HepG2 (cell line): ENCODE measurements around the gene FAM120C. TPM values are rescaled to one million over a fixed set of nuclear protein-coding genes. Genes with fewer than 3 reads are reported as not detected.

Experiments
- ATAC-seq: fragments of 200-7000 bp; cut with Tn5 transposase; 3 replicates; pipeline ENCODE4 v1.9.1; 2020; ENCODE audit warnings: mild to moderate bottlenecking, moderate library complexity
- BruUV-seq: library from RNA; stranded (reverse); fragments of 400-500 nt; replicated peaks from 2 replicates; lab custom pipeline; 2021; lab: Mats Ljungman, UMichigan
- CTCF ChIA-PET: fragments of 300-600 bp; formaldehyde crosslinking; extraction: SDS; loops from one replicate; lab custom pipeline; 2021; ENCODE audit warnings: low total read pairs, inconsistent platforms, low intra/inter-chr PET ratio; lab: Yijun Ruan, JAX
- POLR2A ChIA-PET: fragments of 350-600 bp; sonication (Branson Sonifier 250); formaldehyde crosslinking; loops from one replicate; lab custom pipeline; 2020; ENCODE audit warnings: antibody characterized with exemption, inconsistent platforms; lab: Yijun Ruan, JAX
- DNase-seq: peaks from one replicate; pipeline ENCODE4 v3.0.0-alpha.2; 2015; ENCODE audit warnings: low spot score
- FAIRE-seq: peaks from 3 replicates; lab custom pipeline; 2011; peaks lifted over from hg19 to GRCh38; lab: Jason Lieb, UNC
- H2AFZ ChIP-seq: one replicate; pipeline ENCODE4 v1.6.1; 2011; ENCODE audit warnings: low read length, inconsistent platforms
- H3K27ac ChIP-seq: fragments of 300-600 bp; 3 replicates; pipeline ENCODE4 v1.8.0; 2011; ENCODE audit warnings: mixed run types, mild to moderate bottlenecking, mixed read lengths, low read length, inconsistent platforms; ENCODE audit not compliant: insufficient read depth; ENCODE audit errors: extremely low read length
- H3K27me3 ChIP-seq, 2 experiments: fragments of 200-600 bp in 1 of 2; 2 replicates in 1 of 2; 3 replicates in 1 of 2; pipeline versions ENCODE4 v1.6.0 to v1.8.0; 2011; ENCODE audit warnings: low read length in 2 of 2, mild to moderate bottlenecking in 2 of 2, moderate library complexity in 2 of 2, inconsistent platforms in 1 of 2; ENCODE audit not compliant: insufficient read depth in 2 of 2, control insufficient read depth in 1 of 2
- H3K36me3 ChIP-seq, 2 experiments: fragments of 200-600 bp in 1 of 2; replicated peaks in 1 of 2; 2 replicates in 1 of 2; 3 replicates in 1 of 2; pipeline versions ENCODE4 v1.5.1 to v1.8.0; 2011; ENCODE audit warnings: low read length in 2 of 2, inconsistent platforms in 1 of 2; ENCODE audit not compliant: insufficient read depth in 2 of 2, control insufficient read depth in 1 of 2
- H3K4me1 ChIP-seq: 2 replicates; pipeline ENCODE4 v1.5.1; 2012; ENCODE audit warnings: low read length, inconsistent platforms; ENCODE audit not compliant: insufficient read depth
- H3K4me2 ChIP-seq: 2 replicates; pipeline ENCODE4 v1.6.0; 2011; ENCODE audit warnings: low read depth, low read length, inconsistent platforms
- H3K4me3 ChIP-seq, 3 experiments: fragments of 200-600 bp in 1 of 3; sonication (generic), shearing (Covaris generic) in 1 of 3; replicated peaks in 1 of 3; 2 replicates each; pipeline ENCODE4 v1.5.1; 2011 to 2016; ENCODE audit warnings: low read length in 3 of 3, inconsistent platforms in 2 of 3, low read depth in 2 of 3, mild to moderate bottlenecking in 2 of 3, control low read depth in 1 of 3, mixed read lengths in 1 of 3; ENCODE audit not compliant: insufficient read depth in 1 of 3
- H3K79me2 ChIP-seq: one replicate; pipeline ENCODE4 v1.6.1; 2011; ENCODE audit warnings: low read length, inconsistent platforms; ENCODE audit not compliant: insufficient read depth
- H3K9ac ChIP-seq: 2 replicates; pipeline ENCODE4 v1.6.0; 2011; ENCODE audit warnings: mild to moderate bottlenecking, low read depth, low read length, inconsistent platforms; ENCODE audit not compliant: insufficient read depth
- H3K9me3 ChIP-seq: 2 replicates; pipeline ENCODE4 v1.5.1; 2012; ENCODE audit warnings: mild to moderate bottlenecking, low read length
- H4K20me1 ChIP-seq: 2 replicates; pipeline ENCODE4 v1.6.0; 2011; ENCODE audit warnings: inconsistent platforms, mild to moderate bottlenecking, low read length, moderate library complexity; ENCODE audit not compliant: insufficient read depth
- MAF1 ChIP-seq: sonication (generic); formaldehyde crosslinking; IDR thresholded peaks from 2 replicates; pipeline ENCODE4 v1.5.0; 2020; ENCODE audit warnings: missing genetic modification reagents, borderline replicate concordance
- PHF8 ChIP-seq: sonication (generic); formaldehyde crosslinking; IDR thresholded peaks from 2 replicates; pipeline ENCODE4 v1.5.0; 2020; ENCODE audit warnings: missing genetic modification reagents
- TCF7 ChIP-seq: sonication (generic); IDR thresholded peaks from 2 replicates; pipeline ENCODE4 v1.6.1; 2016; ENCODE audit warnings: antibody characterized with exemption, low read depth
- WGBS: methylation state at CpG from one replicate; pipeline ENCODE4 v1.1.6; 2017; ENCODE audit warnings: low lambda C conversion rate; 5-methylcytosine and 5-hydroxymethylcytosine counted together
- in situ Hi-C: cut with HindIII; loops from 2 replicates; pipeline ENCODE4 v1.10.0; 2017; ENCODE audit warnings: low pct_unique_long_range_greater_than_20kb; ENCODE audit not compliant: extremely low pct_ligation_motif_present
- intact Hi-C: fragments of 100-400 bp; cut with micrococcal nuclease; formaldehyde crosslinking; loops from one replicate; pipeline ENCODE4 v1.10.0; 2022; ENCODE audit not compliant: unreplicated experiment
- polyA plus RNA-seq, 8 experiments: library from polyadenylated mRNA; depleted of rRNA in 3 of 8; stranded (reverse) in 7 of 8; unstranded in 1 of 8; fragments of >200 nt; fragmentation: Illumina TruSeq in 4 of 8; extraction: Trizol in 4 of 8; gene quantifications; 2 replicates each; pipeline versions ENCODE4 v1.2.1 to v1.2.3, GENCODE V29; 2011 to 2016; ENCODE audit warnings: low read depth in 4 of 8, missing spikeins in 1 of 8, mixed read lengths in 1 of 8; ENCODE audit not compliant: insufficient read depth in 1 of 8
- total RNA-seq, 5 experiments: library from RNA; depleted of rRNA; stranded (reverse); fragments of >200 nt; fragmentation: Illumina TruSeq; extraction: Trizol; gene quantifications; 2 replicates each; pipeline ENCODE4 v1.2.3, GENCODE V29; 2016; ENCODE audit warnings: low read depth in 1 of 5
- TF ChIP-seq, protein P1 (sequence below): IDR thresholded peaks from 2 replicates; pipeline ENCODE4 v1.6.1; 2018; ENCODE audit warnings: missing genetic modification reagents
- TF ChIP-seq, protein P2 (sequence below): sonication (generic); formaldehyde crosslinking; IDR thresholded peaks from 2 replicates; pipeline ENCODE4 v1.8.1; 2023; ENCODE audit warnings: missing genetic modification reagents, inconsistent platforms, borderline replicate concordance
- TF ChIP-seq, protein P3 (sequence below): sonication (generic); formaldehyde crosslinking; IDR thresholded peaks from 2 replicates; pipeline ENCODE4 v1.4.0; 2020; ENCODE audit warnings: mild to moderate bottlenecking, missing genetic modification reagents

FAM120C gene
- total and polyA plus RNA-seq, 2 of the 13 experiments (the other 11 are each of a cell fraction or from before 2014, with no cell fraction given), result 4.6 to 7.4 TPM

DNA sequence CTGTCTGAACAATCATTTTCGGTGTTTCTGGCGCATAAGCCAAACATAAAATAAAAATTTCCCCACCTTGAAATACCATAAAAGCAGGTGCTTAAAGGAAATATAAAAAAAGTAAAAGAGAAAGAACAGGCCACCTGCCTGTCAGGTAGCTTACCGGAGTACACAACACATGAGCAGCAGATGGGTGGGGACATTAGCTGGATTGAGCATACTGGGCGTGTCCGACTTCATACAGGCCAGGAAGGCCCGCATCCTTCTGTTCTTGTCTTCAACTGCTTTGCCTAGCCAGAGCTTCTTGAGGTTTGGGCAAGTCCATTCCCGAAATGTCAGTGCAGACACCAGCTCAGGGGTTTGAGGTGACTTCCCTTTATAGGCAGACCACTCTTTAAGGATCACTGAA is 66.7 kb downstream of the FAM120C start:
- H4K20me1 ChIP-seq, result no peaks in the 10 kb centered on the region
- no TSS peak for BruUV-seq
- no peak for FAIRE-seq

DNA sequence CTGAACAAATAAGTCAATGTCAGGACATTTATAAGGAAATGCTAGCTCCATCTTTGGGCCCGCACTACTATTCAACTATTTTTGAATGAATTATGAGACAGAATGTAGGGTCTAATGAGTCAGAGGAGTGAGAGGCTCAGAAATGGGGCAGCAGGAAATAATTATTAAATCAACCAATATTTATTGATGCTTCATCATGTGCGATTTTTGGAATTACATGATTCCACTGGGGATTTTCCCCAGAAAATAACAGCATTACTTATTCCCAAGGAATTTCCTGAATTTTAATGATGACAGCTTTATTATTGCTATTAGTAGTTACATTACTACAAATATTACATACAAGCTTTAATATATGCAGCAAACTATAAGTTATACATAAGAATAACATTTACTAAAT is 89.5 kb downstream of the FAM120C start:
- ATAC-seq, result no peak
- CTCF ChIA-PET, result no interaction called here
- Histone ChIP-seq H4K20me1 (no peaks in the 10 kb centered on the region), H2AFZ (no peak overlapping the region), H3K36me3 (no peaks in the 10 kb centered on the region), H3K4me1 (0 out of 2 replicates have a peak, but pooled peaks cover 10% of the 10 kb centered on the region), H3K9me3 (no peaks in the 10 kb centered on the region), H3K79me2 (no peaks in the 10 kb centered on the region), H3K4me3 (no peak overlapping the region), H3K9ac (no peak overlapping the region), H3K27me3 (no peaks in the 10 kb centered on the region), H3K27ac (no peak overlapping the region), H3K4me2 (no peak overlapping the region)
- POLR2A ChIA-PET, result interaction anchor here (1.1 kb wide), 1 partner anchor 49 kb away, joined by 3 read pairs; the partner anchor contains the start of gene PHF8
- in situ Hi-C loops (no loop called here), intact Hi-C loops (loop anchor here (10.0 kb wide), 1 partner anchor 49 kb away; the partner anchor contains the start of gene PHF8)
- FAIRE-seq, result no peak
- no TSS peak for BruUV-seq
- no peak for DNase-seq
- WGBS, result 90% methylated on average over 2 of the region's 2 CpGs
- TF ChIP-seq, protein P1, sequence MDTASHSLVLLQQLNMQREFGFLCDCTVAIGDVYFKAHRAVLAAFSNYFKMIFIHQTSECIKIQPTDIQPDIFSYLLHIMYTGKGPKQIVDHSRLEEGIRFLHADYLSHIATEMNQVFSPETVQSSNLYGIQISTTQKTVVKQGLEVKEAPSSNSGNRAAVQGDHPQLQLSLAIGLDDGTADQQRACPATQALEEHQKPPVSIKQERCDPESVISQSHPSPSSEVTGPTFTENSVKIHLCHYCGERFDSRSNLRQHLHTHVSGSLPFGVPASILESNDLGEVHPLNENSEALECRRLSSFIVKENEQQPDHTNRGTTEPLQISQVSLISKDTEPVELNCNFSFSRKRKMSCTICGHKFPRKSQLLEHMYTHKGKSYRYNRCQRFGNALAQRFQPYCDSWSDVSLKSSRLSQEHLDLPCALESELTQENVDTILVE (CRISPR knock-in tag), result no peak
- TF ChIP-seq, protein P2, sequence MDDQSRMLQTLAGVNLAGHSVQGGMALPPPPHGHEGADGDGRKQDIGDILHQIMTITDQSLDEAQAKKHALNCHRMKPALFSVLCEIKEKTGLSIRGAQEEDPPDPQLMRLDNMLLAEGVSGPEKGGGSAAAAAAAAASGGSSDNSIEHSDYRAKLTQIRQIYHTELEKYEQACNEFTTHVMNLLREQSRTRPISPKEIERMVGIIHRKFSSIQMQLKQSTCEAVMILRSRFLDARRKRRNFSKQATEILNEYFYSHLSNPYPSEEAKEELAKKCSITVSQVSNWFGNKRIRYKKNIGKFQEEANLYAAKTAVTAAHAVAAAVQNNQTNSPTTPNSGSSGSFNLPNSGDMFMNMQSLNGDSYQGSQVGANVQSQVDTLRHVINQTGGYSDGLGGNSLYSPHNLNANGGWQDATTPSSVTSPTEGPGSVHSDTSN (CRISPR knock-in tag), result no peak
- TF ChIP-seq MAF1 (CRISPR knock-in tag), result no peak
- TF ChIP-seq, protein P3, sequence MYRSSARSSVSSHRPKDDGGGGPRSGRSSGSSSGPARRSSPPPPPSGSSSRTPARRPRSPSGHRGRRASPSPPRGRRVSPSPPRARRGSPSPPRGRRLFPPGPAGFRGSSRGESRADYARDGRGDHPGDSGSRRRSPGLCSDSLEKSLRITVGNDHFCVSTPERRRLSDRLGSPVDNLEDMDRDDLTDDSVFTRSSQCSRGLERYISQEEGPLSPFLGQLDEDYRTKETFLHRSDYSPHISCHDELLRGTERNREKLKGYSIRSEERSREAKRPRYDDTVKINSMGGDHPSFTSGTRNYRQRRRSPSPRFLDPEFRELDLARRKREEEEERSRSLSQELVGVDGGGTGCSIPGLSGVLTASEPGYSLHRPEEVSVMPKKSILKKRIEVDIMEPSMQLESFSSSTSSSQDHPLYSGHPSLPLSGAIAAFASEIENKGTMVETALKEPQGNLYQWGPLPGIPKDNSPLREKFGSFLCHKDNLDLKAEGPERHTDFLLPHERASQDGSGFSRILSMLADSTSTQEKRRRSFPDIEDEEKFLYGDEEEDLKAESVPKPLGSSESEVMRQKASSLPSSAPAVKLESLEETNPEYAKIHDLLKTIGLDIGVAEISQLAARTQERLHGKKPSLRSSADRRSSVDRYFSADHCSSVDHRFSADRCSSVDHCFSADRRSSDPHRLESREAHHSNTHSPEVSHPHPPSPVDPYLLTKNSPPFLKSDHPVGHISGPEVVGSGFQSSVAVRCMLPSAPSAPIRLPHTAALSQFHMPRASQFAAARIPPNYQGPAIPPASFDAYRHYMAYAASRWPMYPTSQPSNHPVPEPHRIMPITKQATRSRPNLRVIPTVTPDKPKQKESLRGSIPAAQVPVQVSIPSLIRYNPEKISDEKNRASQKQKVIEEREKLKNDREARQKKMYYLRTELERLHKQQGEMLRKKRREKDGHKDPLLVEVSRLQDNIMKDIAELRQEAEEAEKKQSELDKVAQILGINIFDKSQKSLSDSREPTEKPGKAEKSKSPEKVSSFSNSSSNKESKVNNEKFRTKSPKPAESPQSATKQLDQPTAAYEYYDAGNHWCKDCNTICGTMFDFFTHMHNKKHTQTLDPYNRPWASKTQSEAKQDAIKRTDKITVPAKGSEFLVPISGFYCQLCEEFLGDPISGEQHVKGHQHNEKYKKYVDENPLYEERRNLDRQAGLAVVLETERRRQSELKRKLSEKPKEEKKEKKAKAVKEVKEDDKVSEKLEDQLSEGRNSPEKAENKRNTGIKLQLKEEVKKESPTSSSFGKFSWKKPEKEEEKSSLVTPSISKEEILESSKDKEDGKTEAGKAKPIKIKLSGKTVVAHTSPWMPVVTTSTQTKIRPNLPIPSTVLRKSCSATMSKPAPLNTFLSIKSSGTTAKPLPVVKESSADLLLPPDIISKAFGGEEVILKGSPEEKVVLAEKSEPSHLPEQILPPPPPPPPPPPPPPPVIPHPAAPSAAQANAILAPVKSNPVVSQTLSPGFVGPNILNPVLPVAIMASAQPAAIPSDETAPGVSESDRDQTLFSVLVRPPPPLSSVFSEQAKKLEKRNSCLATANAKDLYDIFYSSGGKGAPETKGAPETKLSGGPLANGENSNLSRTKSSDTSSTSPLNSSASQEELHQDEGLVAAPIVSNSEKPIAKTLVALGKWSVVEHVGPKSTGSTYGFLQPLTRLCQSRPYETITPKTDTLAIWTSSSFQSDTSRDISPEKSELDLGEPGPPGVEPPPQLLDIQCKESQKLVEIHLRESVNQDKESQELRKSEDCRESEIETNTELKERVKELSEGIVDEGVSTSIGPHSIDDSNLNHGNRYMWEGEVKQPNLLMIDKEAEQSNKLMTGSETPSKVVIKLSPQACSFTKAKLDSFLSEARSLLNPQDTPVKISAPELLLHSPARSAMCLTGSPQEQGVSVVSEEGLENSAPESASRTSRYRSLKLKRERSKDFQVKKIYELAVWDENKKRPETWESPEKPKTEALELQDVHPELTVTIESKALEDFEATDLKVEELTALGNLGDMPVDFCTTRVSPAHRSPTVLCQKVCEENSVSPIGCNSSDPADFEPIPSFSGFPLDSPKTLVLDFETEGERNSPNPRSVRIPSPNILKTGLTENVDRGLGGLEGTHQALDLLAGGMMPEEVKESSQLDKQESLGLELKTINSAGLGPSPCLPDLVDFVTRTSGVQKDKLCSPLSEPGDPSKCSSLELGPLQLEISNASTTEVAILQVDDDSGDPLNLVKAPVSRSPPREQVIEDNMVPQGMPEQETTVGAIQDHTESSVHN (CRISPR knock-in tag), result no peak

More for the DNA sequence above, 66.7 kb downstream of the FAM120C start:
- no peaks in the 10 kb centered on the region for H3K79me2 ChIP-seq
- 94% methylated on average over 6 of the region's 7 CpGs for WGBS
- no peaks in the 10 kb centered on the region for H3K4me1 ChIP-seq
- H2AFZ ChIP-seq, result no peak overlapping the region
- H3K9me3 ChIP-seq, result no peaks in the 10 kb centered on the region
- H3K27ac ChIP-seq, result no peak overlapping the region
- H3K4me2 ChIP-seq, result no peak overlapping the region
- H3K27me3 ChIP-seq, result no peaks in the 10 kb centered on the region
- no peaks in the 10 kb centered on the region for H3K36me3 ChIP-seq
- in situ Hi-C loops (no loop called here), intact Hi-C loops (no loop called here)
- no peak for TF ChIP-seq PHF8
- TF ChIP-seq TCF7, result no peak
- ChIA-PET CTCF (no interaction called here), POLR2A (no interaction called here)
- DNase-seq, result no peak
- no peak overlapping the region for H3K9ac ChIP-seq
- ATAC-seq, result no peak
- no peak overlapping the region for H3K4me3 ChIP-seq
